GM12864 (cell line): ENCODE measurements around the gene GPS2.
A peak's percentile ranks its signal among the peaks of the same experiment; 100 is the strongest.

Source experiments
- DNase-seq: peaks from one replicate; pipeline ENCODE4 v3.0.0-alpha.2; 2011; ENCODE audit warnings: low read depth
- H3K4me3 ChIP-seq: 2 replicates; pipeline ENCODE4 v1.5.1; 2011; ENCODE audit warnings: mild to moderate bottlenecking, low read depth, low read length, control low read depth
- CTCF ChIP-seq: IDR thresholded peaks from 2 replicates; pipeline ENCODE4 v1.5.1; 2011; ENCODE audit warnings: low read depth, mild to moderate bottlenecking, moderate library complexity, low read length, control low read depth, inconsistent platforms; ENCODE audit errors: missing control alignments

GPS2 gene

DNA sequence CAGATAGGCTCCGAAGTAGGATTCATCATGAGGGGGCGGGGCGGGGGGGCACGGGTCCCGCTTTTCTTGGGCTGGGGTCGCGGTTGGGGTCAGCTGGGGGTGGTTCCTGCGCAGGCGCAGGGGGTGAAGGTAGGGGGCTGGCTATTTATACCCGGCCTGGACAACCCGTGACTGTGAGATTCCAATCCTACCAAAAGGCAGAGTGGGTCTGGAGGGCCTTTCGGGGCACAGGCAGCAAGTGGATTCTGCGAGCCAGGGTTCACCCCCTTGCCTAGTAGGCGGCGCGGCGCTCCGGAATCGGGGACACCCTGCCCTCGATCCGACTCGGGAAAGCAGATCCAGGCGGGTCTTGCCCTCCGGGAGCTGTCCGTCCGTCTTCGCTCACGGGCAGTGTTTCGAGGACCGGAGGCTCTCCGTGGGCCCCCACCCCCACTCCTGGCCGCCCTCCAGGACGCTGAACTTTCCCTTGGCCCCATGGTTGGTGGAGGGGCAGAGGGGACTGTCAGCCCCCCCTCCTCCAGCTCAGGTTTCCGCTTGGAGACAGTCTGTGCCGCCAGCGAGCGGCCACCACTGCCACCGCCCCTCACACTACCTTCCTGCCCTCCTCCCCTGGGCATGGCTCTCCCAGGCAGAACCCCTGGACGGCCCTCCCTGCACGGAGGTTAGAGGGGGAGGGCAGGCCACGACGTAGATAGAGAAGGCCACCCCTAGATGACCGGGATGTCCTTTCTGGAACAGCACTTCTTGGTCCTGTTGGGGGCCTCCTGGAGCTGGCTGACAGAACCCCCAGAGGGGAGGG is 33.0 kb downstream of the GPS2 start:
- no peak for TF ChIP-seq CTCF
- H3K4me3 ChIP-seq, result peak overlapping the region; percentile 57; the same call in 1 of the 2 replicates
- DNase-seq, result no peak

DNA sequence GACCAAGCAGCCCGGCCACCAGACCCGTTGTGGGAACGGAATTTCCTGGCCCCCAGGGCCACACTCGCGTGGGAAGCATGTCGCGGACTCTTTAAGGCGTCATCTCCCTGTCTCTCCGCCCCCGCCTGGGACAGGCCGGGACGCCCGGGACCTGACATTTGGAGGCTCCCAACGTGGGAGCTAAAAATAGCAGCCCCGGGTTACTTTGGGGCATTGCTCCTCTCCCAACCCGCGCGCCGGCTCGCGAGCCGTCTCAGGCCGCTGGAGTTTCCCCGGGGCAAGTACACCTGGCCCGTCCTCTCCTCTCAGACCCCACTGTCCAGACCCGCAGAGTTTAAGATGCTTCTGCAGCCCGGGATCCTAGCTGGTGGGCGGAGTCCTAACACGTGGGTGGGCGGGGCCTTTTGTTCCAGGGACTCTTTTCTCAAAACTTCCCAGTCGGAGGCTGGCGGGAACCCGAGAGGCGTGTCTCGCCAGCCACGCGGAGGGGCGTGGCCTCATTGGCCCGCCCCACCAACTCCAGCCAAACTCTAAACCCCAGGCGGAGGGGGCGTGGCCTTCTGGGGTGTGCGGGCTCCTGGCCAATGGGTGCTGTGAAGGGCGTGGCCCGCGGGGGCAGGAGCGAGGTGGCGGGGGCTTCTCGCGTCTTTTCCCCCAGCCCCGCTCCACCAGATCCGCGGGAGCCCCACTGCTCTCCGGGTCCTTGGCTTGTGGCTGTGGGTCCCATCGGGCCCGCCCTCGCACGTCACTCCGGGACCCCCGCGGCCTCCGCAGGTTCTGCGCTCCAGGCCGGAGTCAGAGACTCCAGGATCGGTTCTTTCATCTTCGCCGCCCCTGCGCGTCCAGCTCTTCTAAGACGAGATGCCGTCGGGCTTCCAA is 33.8 kb downstream of the GPS2 start, which contains the start of gene SLC2A4:
Gene SLC2A4, plus strand, starts transcription at position 645 of the 879 bp plus-strand sequence. Its CDS starts 217 bp downstream, at position 862.
- TF ChIP-seq CTCF, result no peak
- peak within 1 kb of the TSS; percentile 57 for H3K4me3 ChIP-seq
- peak; percentile 60 for DNase-seq

DNA sequence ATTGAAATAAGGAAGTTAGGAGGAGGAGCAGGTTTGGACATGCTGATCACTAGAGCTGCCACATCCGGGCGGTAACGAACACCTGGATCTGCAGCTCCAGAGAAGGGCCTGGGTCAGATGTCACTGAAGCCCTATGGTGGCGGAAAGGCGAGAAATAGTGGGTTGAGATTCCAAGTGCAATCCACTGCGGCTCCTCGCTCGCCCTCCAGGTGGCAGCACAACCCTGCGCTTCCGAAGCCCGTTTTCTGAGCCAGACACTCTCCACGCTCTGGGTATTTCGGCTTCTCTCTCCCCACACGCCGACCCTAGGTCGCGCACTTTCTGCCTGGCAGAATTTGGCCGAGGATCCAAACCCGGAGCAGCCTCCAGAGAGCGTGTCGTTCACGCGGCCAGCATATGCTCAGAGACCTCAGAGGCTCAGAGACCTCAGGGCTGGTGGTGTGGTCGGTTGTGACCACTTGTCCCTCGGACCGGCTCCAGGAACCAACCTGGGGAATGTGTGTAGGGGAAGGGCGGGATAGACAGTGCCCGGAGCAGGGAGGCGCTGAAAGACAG is 34.6 kb downstream of the GPS2 start:
- peak; percentile 97 for TF ChIP-seq CTCF
- DNase-seq, result peak; percentile 59
- H3K4me3 ChIP-seq, result peak overlapping the region; percentile 57

- no peak overlapping the region for H3K4me3 ChIP-seq
- DNase-seq, result no peak
- no peak for TF ChIP-seq CTCF
These were observed 35.7 kb downstream of the GPS2 start for GRCh38 chr17:7279448-7279847.

DNA sequence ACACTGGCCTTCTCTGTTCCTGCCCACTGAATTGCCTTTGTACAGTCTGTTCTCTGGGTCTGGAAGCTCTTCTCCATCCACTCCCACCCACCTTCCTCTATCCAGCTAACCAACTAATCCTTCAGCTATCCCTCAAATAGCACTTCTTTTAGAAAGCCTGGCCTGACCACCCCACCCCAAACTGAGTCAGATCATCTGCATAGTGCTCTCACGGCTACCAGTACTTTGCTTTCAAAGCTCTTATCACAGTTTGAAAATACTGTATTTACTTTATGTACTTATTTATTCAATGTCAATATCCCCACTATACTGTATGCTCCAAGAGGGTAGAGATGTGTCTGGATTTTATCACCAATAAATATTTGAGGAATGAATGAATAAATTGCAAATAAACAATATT is 48.4 kb downstream of the GPS2 start:
- H3K4me3 ChIP-seq, result no peak overlapping the region
- TF ChIP-seq CTCF, result no peak
- no peak for DNase-seq

DNA sequence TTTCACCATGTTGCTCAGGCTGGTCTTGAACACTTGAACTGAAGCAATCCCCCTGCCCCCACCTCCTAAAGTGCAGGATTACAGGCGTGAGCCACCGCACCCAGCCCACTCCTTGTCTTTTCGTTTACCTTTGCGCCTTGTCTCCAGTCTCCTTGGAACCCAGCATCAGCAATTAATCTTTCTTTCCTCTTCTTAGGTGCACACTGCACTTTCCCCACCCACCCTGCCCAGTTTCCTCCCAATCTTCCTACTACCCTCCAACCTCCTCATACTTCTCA is 51.4 kb downstream of the GPS2 start:
- DNase-seq, result no peak
- no peak overlapping the region for H3K4me3 ChIP-seq
- TF ChIP-seq CTCF, result no peak
